Activated naive CD8-positive, alpha-beta T cell treated with anti-CD3 and anti-CD28 coated beads, Interleukin-2, amount 50 U/mL, for 16 hours (primary cell): ENCODE results near the gene ADARB2.

Source experiments
- DNase-seq: peaks from one replicate; pipeline ENCODE4 v3.0.0-alpha.2; 2020; ENCODE audit warnings: low read depth, low spot score

The ADARB2 gene

GRCh38 chr10:1374511-1375345 is 362.6 kb downstream of the ADARB2 start:
- DNase-seq = no peak

DNA sequence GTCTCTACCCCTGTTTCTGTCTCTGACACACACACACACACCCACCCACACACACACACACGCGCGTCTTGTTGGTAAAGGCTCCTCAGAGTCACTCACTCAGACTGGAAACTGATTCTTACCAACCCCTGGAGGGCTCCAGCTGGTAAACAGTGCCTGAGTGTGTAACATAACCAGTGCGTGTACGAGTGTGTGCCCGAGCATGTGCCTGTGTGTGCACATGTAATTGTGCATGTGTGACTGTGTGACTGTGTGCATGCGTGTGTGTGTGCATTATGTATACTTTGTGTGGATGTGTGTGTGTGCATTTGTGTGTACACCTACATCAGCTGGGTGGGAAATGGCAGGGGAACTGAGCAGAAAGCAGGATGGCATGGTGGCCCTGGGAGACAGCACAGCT is 364.0 kb downstream of the ADARB2 start:
- DNase-seq = no peak

- no peak for DNase-seq
Observed at GRCh38 chr10:1372212-1372611, 365.1 kb downstream of the ADARB2 start.

DNA sequence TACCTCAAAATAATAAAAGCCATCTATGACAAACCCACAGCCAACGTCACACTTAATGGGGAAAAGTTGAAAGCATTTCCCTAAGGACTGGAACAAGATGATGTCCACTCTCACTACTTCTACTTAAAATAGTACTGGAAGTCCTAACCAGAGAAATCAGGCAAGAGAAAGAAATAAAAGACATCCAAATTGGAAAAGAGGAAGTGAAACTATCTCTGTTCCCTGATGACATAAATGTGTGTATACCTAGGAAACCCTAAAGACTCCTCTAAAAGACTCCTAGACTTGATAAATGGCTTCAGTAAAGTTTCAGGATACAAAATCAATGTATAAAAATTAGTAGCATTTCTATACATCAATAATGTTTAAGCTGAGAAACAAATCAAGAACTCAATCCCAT is 367.0 kb downstream of the ADARB2 start:
- DNase-seq = no peak

- DNase-seq = no peak
Observed at GRCh38 chr10:1369665-1370064, 367.7 kb downstream of the ADARB2 start.

GRCh38 chr10:1369197-1369596 is 368.1 kb downstream of the ADARB2 start:
- DNase-seq = no peak

- no peak for DNase-seq
Observed at GRCh38 chr10:1368842-1369171, 368.5 kb downstream of the ADARB2 start.

GRCh38 chr10:1367938-1368841 is 369.1 kb downstream of the ADARB2 start:
- no peak for DNase-seq

GRCh38 chr10:1366811-1367425 is 370.4 kb downstream of the ADARB2 start:
- DNase-seq = no peak

DNA sequence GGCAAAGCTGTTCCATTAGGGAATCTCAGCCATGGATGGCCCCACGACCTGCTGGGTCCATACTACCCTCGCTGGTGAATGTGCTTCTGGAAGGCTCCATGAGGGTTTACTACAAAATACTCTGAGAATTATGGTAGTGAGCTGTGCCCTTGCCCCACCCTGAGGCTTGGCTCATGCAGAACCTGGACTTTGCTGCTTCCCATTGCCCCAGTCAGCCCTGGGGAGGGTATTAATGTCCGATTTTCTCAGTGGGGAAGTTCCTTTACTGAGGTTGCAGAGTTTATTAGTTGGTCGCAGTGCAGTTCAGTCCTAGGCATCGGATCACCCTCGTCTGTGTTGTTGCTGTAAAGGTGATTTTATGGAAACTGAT is 371.0 kb downstream of the ADARB2 start:
- no peak for DNase-seq

- DNase-seq = no peak
Observed at GRCh38 chr10:1365540-1366321, 371.6 kb downstream of the ADARB2 start.

GRCh38 chr10:1364151-1364910 is 373.0 kb downstream of the ADARB2 start:
- DNase-seq = no peak

GRCh38 chr10:1363446-1364121 is 373.7 kb downstream of the ADARB2 start:
- DNase-seq = no peak

DNA sequence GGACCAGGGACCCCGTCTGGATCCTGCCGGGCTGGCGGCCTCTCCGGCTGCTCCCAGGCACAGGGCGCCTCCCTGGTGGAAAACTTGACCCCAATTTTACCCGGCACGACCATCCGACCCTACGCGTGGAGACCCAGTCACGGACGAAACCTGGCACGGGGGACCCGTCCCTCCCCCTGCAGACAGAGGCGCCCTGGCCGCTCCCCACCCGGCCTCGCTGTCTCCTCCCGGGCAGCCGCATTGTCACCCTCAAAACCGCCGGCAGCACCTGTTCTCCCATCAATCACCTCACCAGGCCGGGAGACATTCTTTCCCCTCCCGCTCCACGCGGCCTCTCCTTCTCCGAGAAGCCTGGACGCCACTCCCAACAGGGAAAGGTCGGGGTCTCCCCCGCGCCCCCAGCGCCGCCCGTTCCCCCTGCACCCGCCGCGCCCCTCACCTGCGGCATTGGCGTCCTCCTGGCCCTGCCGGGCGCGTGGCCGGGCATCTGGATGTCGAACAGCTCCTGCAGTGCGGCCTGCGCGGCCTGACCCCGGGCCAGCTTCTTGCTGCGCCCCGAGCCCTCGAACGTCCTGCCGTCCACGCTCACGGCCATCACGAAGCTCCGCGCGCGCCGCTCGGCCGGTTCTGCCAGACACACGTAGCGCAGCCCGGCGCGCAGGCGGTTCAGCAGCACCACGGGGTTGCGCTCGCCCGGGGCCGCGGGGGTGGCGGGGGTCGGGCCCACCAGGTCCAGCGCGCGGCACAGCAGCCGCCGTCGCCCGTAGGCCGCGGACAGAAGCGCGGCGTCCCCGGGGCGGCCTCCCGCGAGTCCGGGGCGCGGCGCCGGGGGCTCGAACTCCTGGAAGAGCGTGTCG is 374.5 kb downstream of the ADARB2 start:
- DNase-seq = no peak

GRCh38 chr10:1361411-1362105 is 375.8 kb downstream of the ADARB2 start:
- no peak for DNase-seq

DNA sequence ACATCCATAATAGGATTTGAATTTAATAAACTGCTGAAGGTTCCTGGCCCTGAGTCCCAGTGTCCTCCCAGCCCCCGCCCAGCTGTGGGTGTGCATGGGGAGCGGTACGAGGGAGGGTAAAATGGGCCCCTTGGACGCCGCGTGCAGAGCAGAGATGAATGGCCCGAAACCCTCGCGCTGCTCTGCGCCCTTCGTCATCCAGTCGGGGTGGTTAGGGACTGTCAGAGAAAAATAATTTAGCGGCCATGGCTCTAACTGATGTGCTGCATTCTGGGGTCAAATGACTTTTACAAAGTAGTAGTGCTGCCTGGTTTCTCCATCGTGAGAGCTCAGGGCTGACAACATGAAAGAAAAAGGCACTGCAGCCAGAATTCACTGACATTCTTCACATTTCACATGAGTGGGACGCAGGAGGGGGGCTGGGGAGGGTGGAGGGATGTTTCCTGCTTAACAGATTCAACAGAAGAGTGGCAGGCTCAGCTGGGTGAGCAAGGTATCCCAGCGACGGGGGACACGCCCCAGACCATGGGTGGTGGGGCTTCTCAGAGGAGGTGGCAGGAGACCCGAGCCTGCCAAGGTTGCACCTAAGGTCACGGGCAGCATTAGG is 376.7 kb downstream of the ADARB2 start:
- no peak for DNase-seq

- DNase-seq = no peak
Observed at GRCh38 chr10:1360011-1360557, 377.2 kb downstream of the ADARB2 start.

DNA sequence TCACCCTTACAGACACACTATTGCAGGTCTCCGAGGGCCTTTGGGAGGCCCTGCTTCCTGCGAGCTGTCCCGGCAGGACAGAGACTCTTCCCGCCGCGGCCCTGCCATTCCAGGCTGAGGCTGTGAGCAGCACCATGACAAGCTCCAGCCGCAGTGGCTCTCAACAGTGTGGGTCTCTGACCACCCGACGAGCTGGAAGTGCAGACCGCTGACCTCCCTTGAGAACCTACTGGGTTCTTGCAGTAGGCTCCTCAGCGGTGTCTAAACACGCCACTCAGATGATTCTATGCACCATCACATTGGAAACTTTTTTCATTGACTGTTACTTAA is 377.7 kb downstream of the ADARB2 start:
- no peak for DNase-seq
